ENCODE results near the gene RASGRP3. TPM values are rescaled to one million over a fixed set of nuclear protein-coding genes. Genes with fewer than 3 reads are reported as not detected.

Gene RASGRP3
- total RNA-seq, 4 donors from 2014 or later: 2.4 to 15.8 (median 4.3) TPM

DNA sequence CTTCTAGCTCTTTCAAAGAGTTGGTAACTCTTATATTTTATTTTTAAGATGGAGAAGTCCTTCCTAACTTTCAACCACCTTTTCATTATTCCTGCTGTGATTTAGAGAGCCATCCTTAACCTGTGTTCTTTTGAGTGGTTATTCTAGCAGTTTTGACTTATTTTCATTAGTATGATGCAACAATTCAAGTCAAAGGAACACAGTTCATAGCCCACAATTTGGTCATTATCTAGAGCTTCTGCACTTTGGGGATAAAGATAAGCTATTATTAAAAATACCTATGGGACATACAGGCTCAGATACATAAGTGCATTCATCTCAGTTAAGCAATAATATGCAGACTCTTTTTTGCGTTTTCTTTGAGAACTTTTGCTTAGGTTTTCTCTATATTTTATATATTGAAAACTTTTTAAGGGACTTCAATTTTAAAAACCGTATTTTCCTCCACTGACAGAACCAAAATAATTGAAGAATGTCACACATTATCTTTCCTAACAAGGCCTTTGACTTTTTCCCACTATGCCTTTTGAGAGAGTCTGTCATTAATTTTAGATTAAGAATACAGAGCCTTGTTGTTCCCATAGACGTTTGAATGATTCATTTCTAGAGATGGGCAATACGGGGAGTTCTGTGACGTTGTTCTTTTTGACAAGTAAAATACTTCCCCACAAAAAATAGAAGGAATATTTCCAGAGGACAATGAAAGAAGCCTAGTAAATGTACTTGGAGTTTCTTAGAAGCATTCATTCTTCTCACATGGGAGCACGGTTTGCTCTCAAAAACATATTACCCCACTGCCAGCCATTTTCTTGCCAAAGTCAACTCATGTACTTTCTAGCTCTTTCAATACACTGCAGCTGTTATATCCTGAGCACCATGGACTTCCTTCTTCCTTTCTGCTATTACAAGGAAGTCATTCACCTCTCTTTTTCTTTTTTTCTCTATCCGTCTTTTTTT is 42.9 kb upstream of the RASGRP3 start:
- intact Hi-C loops (cut with DNase I; ENCODE audit: low total_unique reads): no loop called here
- H3K4me3 ChIP-seq (ENCODE audit: low read depth, poor library complexity, severe bottlenecking): no peak overlapping the region
- WGBS, 2 donors: 61 to 71% methylated on average over 7 of the region's 7 CpGs
- no peak for TF ChIP-seq CTCF (IDR thresholded peaks at IDR 0.05)
- TF ChIP-seq POLR2A (IDR thresholded peaks at IDR 0.05): no peak
- no peak for DNase-seq (ENCODE audit: low spot score in 2 of 2)

- no peak for DNase-seq (ENCODE audit: low spot score in 2 of 2)
- no peak for TF ChIP-seq POLR2A (IDR thresholded peaks at IDR 0.05)
- TF ChIP-seq CTCF (IDR thresholded peaks at IDR 0.05): no peak
- intact Hi-C loops (cut with DNase I; ENCODE audit: low total_unique reads): no loop called here
- no peak overlapping the region for H3K4me3 ChIP-seq (ENCODE audit: low read depth, poor library complexity, severe bottlenecking)
- WGBS, 2 donors: 90 to 97% methylated on average over 8 of the region's 8 CpGs
Measured at GRCh38 chr2:33435518-33435917, 40.9 kb upstream of the RASGRP3 start.

- WGBS, 2 donors: 41 to 45% methylated on average over 1 of the region's 1 CpG
- no peak overlapping the region for H3K4me3 ChIP-seq (ENCODE audit: low read depth, poor library complexity, severe bottlenecking)
- intact Hi-C loops (cut with DNase I; ENCODE audit: low total_unique reads): no loop called here
- no peak for TF ChIP-seq CTCF (IDR thresholded peaks at IDR 0.05)
- no peak for TF ChIP-seq POLR2A (IDR thresholded peaks at IDR 0.05)
- DNase-seq (ENCODE audit: low spot score in 2 of 2): no peak
Measured at GRCh38 chr2:33436083-33436482, 40.4 kb upstream of the RASGRP3 start.

- WGBS, 2 donors: 47 to 51% methylated on average over 4 of the region's 4 CpGs
- no peak for DNase-seq (ENCODE audit: low spot score in 2 of 2)
- intact Hi-C loops (cut with DNase I; ENCODE audit: low total_unique reads): no loop called here
- H3K4me3 ChIP-seq (ENCODE audit: low read depth, poor library complexity, severe bottlenecking): no peak overlapping the region
- TF ChIP-seq POLR2A (IDR thresholded peaks at IDR 0.05) (no peak), CTCF (IDR thresholded peaks at IDR 0.05) (no peak)
Measured at GRCh38 chr2:33437297-33437696, 39.2 kb upstream of the RASGRP3 start.

DNA sequence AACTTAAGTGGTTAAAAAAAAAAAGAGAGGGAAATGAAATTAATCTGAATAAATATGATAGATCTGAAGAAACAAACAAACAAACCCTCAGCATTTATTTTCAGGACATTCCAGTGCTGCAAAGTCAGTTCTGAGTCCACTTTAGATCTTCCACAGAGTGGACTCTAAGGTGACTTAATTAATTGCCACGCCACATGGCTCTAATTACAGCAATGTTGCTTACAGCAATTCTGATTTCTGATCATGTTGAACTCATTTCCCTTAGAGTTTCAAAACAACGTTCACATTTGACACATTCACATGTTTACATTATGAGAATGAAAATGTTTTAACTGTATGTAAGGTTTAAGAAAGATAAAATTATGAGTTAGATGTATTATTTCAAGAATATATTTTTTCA is 38.6 kb upstream of the RASGRP3 start:
- no peak for TF ChIP-seq CTCF (IDR thresholded peaks at IDR 0.05)
- TF ChIP-seq POLR2A (IDR thresholded peaks at IDR 0.05): no peak
- WGBS, 2 donors: 45 to 52% methylated on average over 2 of the region's 2 CpGs
- intact Hi-C loops (cut with DNase I; ENCODE audit: low total_unique reads): no loop called here
- H3K4me3 ChIP-seq (ENCODE audit: low read depth, poor library complexity, severe bottlenecking): no peak overlapping the region
- no peak for DNase-seq (ENCODE audit: low spot score in 2 of 2)

All from lower leg skin (tissue), 4 donors.